HUDEP-2 (cell line): ENCODE results near the gene SMIM13.
A peak's percentile ranks its signal among the peaks of the same experiment; 100 is the strongest.

ENCODE experiments used
- DNase-seq, 76 experiments: peaks; one replicate each; lab custom pipeline; 2025; ENCODE audit not compliant: unreplicated experiment in 76 of 76; lab: John Stamatoyannopoulos, UW

SMIM13 gene

DNA sequence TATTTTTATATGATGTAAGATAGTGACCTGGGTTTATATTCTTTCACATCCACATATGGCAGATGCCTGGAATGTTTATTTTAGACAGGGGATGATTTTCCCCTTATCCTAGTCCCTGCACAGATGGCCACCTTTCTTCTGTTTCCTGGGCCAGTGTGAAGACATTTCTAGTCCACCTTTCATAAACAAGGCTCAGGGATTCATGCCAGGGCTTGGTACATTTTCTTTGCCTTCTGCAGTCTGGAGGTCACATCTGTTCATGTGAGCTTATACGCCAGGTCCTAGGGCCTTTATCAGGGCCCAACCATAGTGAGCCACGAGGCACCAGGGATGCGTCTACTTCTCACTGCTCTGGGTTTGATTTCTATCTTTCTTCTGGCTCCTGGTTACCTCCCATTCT, 55.9 kb downstream of the SMIM13 start:
- DNase-seq = no peak

GRCh38 chr6:11151488-11151887, 57.9 kb downstream of the SMIM13 start:
- DNase-seq = no peak

DNA sequence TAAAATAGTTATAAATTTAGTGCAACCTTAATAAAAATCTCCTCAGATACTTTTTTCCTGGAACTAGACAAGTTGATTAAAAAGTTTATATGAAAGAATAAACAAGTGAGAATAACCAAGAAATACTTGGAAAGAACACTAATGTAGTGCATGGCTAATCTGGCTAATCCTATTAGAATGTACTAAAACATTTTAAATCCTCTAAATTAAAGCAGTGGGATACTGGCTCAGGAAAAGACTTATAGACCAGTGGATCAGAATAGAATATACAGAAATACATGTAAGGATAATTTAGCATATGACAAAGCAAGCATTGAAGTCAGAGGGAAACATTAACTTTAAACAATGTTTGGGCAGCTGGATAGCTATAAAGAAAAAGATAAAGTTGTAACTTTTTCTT, 58.9 kb downstream of the SMIM13 start:
- no peak for DNase-seq

- DNase-seq = no peak
Observed at GRCh38 chr6:11153447-11153846, 59.8 kb downstream of the SMIM13 start.

DNA sequence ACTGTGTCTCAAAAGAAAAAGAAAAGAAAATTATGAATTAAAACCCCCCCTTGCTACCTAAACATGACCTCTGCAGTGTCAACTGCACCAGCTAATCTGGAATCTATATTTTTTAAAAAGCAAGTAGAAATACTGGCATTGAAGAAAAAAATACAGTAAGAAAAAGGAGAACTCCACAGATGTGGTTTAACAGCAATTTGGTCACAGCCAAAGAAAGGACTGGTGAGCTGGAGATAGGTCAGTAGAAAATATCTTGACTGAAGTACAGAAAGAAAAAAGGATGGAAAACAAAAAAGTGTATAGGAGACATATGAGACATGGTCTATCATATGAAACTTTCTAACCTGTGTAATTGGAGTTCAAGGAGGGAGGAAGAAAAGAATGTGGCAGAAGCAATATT, 62.0 kb downstream of the SMIM13 start:
- no peak for DNase-seq

DNA sequence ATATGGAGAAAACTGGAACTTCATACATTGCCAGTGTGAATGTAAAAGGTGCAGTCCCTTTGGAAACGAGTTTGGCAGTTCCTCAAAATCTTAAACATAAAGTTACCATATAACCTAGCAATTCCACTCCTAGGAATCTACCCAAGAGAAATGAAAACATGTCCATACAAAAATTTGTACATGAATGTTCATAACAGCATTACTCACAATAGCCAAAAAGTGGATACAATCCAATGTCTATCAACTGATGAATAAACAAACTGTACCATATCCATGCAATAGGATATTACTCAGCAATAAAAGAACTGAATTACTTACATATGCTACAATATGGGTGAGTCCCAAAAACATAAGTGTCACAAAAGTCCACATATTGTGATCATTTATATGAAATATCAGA, 66.6 kb downstream of the SMIM13 start:
- DNase-seq = no peak

DNA sequence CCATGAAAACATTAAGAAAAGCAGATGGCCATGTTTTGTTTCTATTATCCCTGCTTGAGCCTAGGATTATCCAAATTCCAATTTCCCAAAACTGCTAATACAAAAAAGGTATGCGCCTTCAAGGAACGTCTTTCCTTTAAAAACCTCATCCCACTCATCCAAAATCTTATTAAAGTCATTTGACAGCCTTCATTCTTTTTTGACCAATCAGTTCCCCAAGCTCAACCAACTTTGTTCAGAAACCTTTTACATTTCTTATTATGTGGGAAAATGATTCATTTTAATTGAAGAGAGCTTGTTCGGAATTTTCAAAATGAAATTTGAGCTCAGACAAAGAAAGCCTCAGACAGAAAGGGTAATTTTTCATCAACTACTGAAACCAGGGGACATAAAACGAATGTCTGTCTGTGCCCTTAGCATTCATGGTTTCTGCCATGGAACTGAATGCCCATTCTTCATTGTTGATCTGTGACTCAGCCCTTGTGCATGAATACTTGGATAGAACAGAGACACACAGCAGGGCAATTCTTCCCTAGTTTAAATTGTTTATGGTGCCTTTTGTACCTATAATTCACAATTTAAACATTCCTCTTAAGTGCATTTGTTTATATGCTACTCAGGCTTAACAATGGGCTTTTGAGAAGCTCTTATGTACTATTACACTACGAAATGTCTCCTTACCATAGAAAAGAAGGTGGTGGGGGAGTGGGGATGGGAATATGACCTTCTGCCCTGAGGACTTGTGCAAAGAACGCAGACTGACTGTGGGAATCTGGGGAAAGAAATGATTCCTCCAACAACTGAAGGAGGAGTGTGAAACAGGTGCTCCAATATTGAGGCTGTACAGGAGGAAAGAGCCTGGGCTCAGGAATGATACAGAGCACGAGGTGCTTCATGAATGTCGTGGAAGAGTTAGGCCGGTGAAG, 67.7 kb downstream of the SMIM13 start:
- no peak for DNase-seq

DNA sequence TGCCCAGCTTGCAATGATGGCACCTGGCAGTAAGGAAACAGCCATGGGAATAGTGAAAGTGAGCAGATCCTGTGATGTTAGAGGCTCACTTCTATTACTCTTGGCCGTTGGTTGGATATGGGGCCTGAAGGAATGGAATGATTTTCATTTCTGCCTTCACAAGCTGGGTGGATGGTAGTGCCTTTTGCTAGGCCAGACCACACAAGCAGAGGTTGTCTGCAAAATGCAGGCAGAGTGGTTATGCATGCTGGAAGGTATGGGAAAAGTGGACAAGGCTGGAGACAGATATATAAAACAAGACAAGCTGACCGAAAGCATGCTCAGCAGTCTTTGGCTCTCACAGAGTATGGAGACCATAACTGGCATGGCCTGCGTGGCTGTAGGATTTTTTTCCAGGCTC, 68.6 kb downstream of the SMIM13 start:
- no peak for DNase-seq

DNA sequence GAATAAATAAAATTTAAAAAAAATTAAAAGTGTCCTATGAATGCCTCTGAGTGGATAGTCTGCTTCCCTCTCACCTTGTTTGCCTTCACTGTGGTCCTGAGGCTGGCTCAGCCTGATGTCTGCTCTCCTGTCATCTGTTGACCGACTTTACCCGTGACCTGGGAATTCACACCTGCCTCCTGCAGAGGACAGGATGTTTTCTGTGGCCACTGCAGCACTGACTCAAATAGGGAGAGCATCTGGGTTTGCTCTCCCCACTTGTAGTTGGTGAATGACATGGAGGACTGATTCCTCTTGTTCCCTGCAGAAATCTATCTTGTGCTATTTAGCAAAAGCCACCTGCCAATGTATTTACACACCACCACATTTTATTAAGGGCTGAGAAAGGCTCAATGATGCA, 70.3 kb downstream of the SMIM13 start:
- no peak for DNase-seq

GRCh38 chr6:11164717-11165646, 71.3 kb downstream of the SMIM13 start:
- DNase-seq = no peak

- DNase-seq = no peak
Observed at GRCh38 chr6:11166948-11167347, 73.3 kb downstream of the SMIM13 start.

- DNase-seq = no peak
Observed at GRCh38 chr6:11168091-11168635, 74.5 kb downstream of the SMIM13 start.

DNA sequence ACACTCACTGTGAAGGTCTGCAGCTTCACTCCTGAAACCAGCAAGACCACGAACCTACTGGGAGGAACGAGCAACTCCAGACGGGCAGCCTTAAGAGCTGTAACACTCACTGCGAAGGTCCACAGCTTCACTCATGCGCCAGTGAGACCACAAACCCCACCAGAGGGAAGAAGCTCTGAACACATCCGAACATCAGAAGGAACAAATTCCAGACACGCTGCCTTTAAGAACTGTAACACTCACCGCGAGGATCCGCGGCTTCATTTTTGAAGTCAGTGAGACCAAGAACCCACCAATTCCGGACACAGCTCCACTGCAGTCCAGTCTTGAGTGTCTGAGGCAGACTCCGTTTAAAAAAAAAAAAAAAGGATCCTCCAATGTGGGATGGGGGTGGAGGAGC, 78.3 kb downstream of the SMIM13 start:
- no peak for DNase-seq

GRCh38 chr6:11172501-11173327, 79.1 kb downstream of the SMIM13 start:
- peak in 51 of 76 experiments; percentile 6 to 60 (median 42) for DNase-seq

DNA sequence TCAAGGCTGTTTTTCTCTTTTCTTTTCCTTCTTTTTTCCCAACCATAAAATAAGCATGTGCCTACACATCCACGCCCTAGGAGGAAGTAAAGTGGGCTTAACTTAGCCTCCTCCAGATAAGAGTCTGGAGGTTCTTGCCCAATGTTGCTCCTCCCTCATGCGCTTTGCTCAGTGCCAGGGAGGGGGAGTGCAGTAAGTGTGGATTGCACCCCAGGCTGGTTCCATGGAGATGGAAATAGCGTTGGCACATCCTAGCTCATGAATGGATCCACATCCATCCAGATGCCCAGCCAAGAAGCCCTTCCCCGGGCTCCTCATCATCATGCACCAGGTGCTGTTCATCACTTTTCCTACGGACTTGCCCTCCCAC, 80.6 kb downstream of the SMIM13 start:
- DNase-seq = no peak

- no peak for DNase-seq
Observed at GRCh38 chr6:11177271-11177670, 83.6 kb downstream of the SMIM13 start.

GRCh38 chr6:11179088-11179418, 85.4 kb downstream of the SMIM13 start:
- DNase-seq = no peak

- no peak for DNase-seq
Observed at GRCh38 chr6:11179419-11180202, 86.0 kb downstream of the SMIM13 start.

DNA sequence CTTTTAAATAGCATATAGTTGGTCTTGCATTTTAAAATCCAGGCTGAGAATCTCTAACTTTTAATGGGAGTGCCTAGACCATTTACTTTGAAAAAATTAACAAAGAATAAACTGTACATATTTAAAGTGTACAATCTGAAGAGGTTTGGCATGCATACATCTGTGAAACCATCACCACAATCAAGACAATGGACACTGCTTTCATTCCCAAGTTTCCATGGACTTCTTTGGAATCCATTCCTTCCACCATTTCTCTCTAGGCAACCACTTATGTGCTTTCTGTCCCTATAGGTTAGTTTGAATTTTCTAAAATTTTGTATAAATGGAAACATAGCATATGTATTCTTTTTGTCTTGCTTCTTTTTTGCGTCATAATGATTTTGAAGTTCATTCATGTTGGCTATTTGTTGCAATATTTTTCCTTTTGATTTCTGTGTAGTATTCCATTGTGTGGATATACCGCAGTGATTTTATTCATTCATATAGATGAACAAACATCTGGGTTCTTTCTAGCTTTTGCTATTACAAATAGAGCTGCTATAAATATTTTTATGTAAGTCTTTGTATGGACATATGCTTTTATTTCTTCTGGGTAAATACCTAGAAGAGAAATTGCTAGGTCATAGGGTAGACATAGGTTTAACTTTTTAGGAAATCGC, 88.0 kb downstream of the SMIM13 start:
- DNase-seq = no peak
